Heart left ventricle (tissue), 13 donors: ENCODE results near the gene RUBCNL.

ENCODE experiments used
- CTCF ChIP-seq, 12 donors: fragments of 200-600 bp; sonication (generic) in 4 of 12; IDR thresholded peaks; one replicate each; pipeline versions ENCODE4 v1.5.0 to v1.8.0; 2018 to 2022; ENCODE audit warnings: antibody characterized with exemption in 12 of 12, mild to moderate bottlenecking in 5 of 12
- POLR2A ChIP-seq, 2 donors: fragments of 450-650 bp; IDR thresholded peaks; one replicate each; pipeline ENCODE4 v1.6.1; 2017; ENCODE audit warnings: antibody characterized with exemption in 2 of 2, mild to moderate bottlenecking in 2 of 2, moderate library complexity in 2 of 2
- donor health status: ischemic (EF 13 %, LVEDD 7.1; RV severe dilation, severe dysfunction).
- donor health status: DM: no; HTN: yes; CAD: no.
- donor health status: DM: no; HTN: no; CAD: no.
- donor health status: ischemic (EF 25% LVEDD 6.9; RV normal size, moderate dysfunction).
- donor health status: ischemic (EF 25% LVEDD 5.7; RV mildly dilated, moderate dysfunction).
- donor health status: ischemic (EF 35%, LVEDD 5.7; RV mildly dilated, moderate dysfunction).
- donor health status: nonischemic (EF 11% LVEDD 7.7; RV severe dilation, severe dysfunction).
- donor health status: DM: yes; HTN: yes; CAD: no.
- donor health status: PGD.
- donor health status: ischemic (EF 29% LVEDD 5.4; RV normal size, mild dysfunction).
- donor health status: nonischemic (EF 23%, LVEDD 6.1; RV moderate dilation, normal function).

- TF ChIP-seq CTCF (IDR thresholded peaks at IDR 0.05) (no peak), POLR2A (IDR thresholded peaks at IDR 0.05) (no peak)
Observed at GRCh38 chr13:46360604-46361003, 26.4 kb downstream of the RUBCNL start.
